ENCODE results near the gene FKBP8. TPM values are rescaled to one million over a fixed set of nuclear protein-coding genes. Genes with fewer than 3 reads are reported as not detected.
A peak's percentile ranks its signal among the peaks of the same experiment; 100 is the strongest.

FKBP8 gene
- total RNA-seq, 1 donor from 2014 or later = 220 TPM

- DNase-seq (ENCODE audit: low spot score, unreplicated experiment) = peak; percentile 70
- Mint-ChIP-seq H3K36me3 (ENCODE audit: insufficient read depth) (no peaks in the 10 kb centered on the region), H3K4me3 (ENCODE audit: low read depth) (peak within 1 kb of the TSS; percentile 84), H3K4me1 (ENCODE audit: low read depth) (peaks cover 5% of the 10 kb centered on the region), H3K27ac (peak within 1 kb of the TSS; percentile 92), H3K27me3 (no peaks in the 10 kb centered on the region), H3K9me3 (ENCODE audit: low read depth) (no peaks in the 10 kb centered on the region)
- TF ChIP-seq, protein P1, sequence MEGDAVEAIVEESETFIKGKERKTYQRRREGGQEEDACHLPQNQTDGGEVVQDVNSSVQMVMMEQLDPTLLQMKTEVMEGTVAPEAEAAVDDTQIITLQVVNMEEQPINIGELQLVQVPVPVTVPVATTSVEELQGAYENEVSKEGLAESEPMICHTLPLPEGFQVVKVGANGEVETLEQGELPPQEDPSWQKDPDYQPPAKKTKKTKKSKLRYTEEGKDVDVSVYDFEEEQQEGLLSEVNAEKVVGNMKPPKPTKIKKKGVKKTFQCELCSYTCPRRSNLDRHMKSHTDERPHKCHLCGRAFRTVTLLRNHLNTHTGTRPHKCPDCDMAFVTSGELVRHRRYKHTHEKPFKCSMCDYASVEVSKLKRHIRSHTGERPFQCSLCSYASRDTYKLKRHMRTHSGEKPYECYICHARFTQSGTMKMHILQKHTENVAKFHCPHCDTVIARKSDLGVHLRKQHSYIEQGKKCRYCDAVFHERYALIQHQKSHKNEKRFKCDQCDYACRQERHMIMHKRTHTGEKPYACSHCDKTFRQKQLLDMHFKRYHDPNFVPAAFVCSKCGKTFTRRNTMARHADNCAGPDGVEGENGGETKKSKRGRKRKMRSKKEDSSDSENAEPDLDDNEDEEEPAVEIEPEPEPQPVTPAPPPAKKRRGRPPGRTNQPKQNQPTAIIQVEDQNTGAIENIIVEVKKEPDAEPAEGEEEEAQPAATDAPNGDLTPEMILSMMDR (IDR thresholded peaks at IDR 0.05; ENCODE audit: unreplicated experiment) = no peak
Observed at GRCh38 chr19:18557411-18558201, 14.2 kb upstream of the FKBP8 start, which contains the start of gene KXD1. KXD1 (plus strand) TSS chr19:18557870; CDS start chr19:18562057, 4,187 bp downstream.

DNA sequence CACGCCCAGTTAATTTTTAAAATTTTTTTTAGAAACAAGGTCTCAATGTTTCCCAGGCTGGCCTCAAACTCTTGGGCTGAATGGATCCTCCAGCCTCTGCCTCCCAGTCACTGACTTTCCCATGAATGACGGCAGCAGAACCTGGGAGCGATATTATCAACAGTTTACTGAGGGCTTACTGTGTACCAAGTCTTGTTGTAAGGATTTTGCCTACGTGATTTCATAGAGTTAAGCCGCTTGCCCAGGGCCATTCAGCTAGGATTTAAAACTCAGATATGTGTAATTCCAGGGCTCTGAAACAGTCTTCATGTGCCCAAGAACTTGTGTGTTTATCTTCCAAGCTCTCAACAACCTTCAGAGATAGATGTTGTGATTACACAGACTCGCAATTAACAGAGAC lies 8.3 kb upstream of the FKBP8 start:
- Mint-ChIP-seq H3K36me3 (ENCODE audit: insufficient read depth) (no peaks in the 10 kb centered on the region), H3K9me3 (ENCODE audit: low read depth) (no peaks in the 10 kb centered on the region), H3K4me3 (ENCODE audit: low read depth) (no peak overlapping the region), H3K4me1 (ENCODE audit: low read depth) (no peaks in the 10 kb centered on the region), H3K27me3 (no peaks in the 10 kb centered on the region), H3K27ac (no peak overlapping the region)
- TF ChIP-seq, protein P1 (IDR thresholded peaks at IDR 0.05; ENCODE audit: unreplicated experiment) = no peak
- DNase-seq (ENCODE audit: low spot score, unreplicated experiment) = no peak

DNA sequence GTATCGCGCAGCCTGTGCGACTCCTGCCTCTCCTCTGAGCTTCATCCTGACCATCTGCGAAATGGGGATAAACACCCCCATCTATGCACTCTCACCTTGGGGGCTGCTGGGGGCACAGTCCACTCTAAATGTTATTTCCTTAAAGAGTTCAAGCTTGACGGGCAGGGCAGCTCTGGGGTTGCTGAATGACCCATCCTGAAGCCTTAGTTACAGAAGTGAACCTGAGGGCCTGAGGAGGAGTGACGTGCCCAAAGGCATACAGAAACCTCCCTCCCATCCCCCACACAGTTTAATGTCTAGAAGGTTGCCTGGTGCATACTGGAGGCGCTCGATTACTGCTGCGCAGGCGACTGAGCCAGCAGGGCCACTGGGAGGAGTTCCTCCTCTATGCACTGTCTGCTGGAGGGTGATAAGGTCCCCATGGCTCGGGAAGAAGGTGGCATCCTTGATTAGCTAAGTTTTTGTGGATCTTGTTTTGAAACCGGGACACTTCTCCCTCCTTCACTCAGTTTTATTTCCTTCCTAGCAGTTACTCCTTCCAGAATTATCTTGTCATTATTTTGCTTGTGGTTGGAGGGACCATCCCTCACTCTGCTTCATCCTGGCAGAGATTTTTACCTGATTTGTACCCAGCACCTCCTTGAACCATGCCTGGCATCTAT lies 572 bp upstream of the FKBP8 start:
- Mint-ChIP-seq H3K27ac (peak overlapping the region; percentile 80), H3K4me1 (ENCODE audit: low read depth) (peaks cover 6% of the 10 kb centered on the region), H3K36me3 (ENCODE audit: insufficient read depth) (peaks cover 3% of the 10 kb centered on the region), H3K9me3 (ENCODE audit: low read depth) (no peaks in the 10 kb centered on the region), H3K4me3 (ENCODE audit: low read depth) (peak overlapping the region; percentile 77), H3K27me3 (no peaks in the 10 kb centered on the region)
- TF ChIP-seq, protein P1 (IDR thresholded peaks at IDR 0.05; ENCODE audit: unreplicated experiment) = no peak
- DNase-seq (ENCODE audit: low spot score, unreplicated experiment) = no peak

DNA sequence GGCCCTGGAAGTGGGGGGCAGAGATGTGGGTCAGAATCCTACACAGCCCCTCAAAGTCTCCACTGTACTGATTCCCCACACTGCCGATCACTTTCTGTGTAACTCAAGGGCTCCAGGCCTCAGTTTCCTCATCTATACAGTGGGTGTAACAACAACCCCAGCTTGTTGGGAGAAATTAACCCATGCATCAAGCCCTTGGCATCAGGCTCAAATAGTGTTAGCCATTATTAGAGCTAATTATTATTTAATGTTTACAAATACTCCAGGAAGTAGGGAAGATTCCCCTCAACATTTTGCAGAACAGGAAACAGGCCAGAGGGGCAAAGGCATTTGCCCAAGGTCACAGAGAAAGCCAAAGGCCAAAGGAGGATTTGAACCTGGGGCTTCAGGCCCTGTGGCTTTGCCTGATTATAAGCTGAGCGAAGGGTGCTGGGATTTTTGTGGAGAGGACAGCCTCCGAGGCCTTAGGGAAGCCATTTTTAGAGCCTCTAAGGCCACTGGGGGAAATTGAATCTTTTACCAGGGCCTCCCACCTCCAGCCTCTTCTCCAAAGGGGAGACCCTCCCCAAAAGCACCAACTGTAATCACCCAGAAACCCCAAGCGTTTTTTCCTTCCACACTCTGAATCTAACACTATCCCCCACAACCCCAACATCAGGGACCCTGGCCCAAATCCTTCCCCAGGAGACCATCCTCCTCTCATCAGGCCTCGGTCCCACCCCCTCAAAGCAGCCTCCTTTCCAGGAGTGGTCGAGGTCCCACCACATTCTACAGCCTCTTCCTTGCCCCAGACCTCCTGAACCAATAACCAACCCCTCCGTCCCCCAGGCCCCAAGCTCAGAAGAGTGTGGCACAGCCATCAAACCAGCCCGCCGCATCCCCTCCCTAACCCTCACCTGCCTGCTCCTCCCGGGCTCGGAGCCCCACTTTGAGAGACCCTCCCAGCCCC lies 1.1 kb downstream of the FKBP8 start:
- Mint-ChIP-seq H3K9me3 (ENCODE audit: low read depth) (no peaks in the 10 kb centered on the region), H3K27me3 (no peaks in the 10 kb centered on the region), H3K4me1 (ENCODE audit: low read depth) (peaks cover 6% of the 10 kb centered on the region), H3K27ac (peak overlapping the region; percentile 55), H3K4me3 (ENCODE audit: low read depth) (peak overlapping the region; percentile 79), H3K36me3 (ENCODE audit: insufficient read depth) (peaks cover 3% of the 10 kb centered on the region)
- TF ChIP-seq, protein P1 (IDR thresholded peaks at IDR 0.05; ENCODE audit: unreplicated experiment) = no peak
- no peak for DNase-seq (ENCODE audit: low spot score, unreplicated experiment)

Data from progenitor cell of endocrine pancreas (in vitro differentiated cells).